Globus pallidus (tissue), 1 donor: Measurements from ENCODE around the gene MRPL16.
"Not testable (repeated sequence)": the region's sequence is repeated elsewhere in the genome, so short reads cannot be mapped to it uniquely, and the experiment has no call there.

Experiments used
- DNase-seq: peaks from one replicate; pipeline ENCODE4 v3.0.0-alpha.2; 2015; ENCODE audit warnings: low spot score

MRPL16 gene

DNA sequence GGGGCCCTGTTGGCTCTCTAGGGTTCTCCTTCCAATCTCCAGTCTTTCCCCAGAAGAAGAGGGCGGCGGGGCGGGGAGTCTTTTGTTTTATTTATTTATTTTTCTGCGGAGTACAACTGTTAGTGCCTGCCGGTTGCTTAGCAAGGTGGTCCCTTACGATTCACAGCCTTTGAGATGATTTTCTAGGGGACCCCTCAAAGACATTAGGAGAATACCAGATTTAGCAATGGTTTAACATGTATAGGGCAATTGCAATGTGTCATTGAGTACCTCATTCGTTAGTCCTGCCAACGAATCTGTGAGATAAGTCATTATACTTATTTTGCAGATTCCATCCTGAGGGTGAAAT is 307 bp upstream of the MRPL16 start:
- no peak for DNase-seq

DNA sequence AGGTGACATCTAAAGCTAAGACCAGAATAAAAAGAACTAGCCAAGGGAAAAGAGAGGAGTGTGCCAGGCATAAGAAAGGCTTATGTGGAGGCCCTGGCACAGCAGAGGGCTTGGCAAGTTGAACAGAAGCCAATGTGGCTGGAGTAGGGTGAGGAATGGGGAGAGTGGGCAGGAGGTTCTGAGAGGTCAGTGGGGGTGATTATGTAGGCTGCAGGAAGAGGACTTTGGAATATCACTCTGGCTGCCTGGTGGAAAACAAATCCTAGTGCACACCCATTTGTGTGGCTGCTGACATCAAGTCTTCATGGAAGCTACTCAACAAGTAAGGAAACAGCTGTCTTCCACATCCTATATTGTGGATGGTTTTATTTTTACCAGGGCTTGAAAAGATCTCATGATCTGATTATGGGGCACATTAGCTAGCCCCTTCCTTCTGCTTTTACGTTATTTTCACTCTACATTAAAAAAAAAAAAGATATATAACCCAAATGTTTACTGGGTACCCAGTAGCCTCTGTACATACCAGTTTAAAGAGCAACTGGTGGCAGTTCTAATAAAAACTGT is 3.4 kb downstream of the MRPL16 start:
- DNase-seq = no peak

- DNase-seq = no peak
These were observed 6.5 kb downstream of the MRPL16 start for GRCh38 chr11:59804061-59804460.

- peak; percentile 76 for DNase-seq
These were observed 7.9 kb downstream of the MRPL16 start for GRCh38 chr11:59802639-59803176.

- peak; percentile 76 for DNase-seq
These were observed 8.5 kb downstream of the MRPL16 start for GRCh38 chr11:59801981-59802638.

DNA sequence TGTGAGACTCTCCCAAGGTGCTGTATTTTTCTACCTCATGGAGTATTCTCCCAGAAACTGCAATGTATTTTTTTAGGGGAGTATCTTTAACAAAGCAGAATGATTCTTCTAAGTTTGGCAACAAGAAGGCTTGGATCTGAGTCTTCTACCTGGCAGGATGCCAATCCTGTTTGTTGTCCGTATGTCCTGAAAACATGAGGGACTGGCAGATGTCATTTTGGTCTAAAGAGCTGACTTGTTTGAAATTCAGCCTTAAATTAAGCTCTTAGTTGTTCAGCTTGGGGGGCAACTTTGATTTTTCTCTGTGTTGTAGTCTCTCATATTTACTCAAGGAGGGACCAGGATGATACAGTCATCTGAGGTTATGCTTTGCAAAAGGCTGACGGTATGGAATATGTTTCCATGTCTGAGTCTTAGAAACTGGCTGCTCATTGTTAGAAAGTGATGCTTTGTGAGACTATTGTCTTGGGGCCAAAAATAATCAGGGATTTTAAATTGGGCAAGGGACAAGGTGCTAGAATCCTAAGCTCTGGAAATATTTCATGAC is 9.3 kb downstream of the MRPL16 start:
- no peak for DNase-seq

DNA sequence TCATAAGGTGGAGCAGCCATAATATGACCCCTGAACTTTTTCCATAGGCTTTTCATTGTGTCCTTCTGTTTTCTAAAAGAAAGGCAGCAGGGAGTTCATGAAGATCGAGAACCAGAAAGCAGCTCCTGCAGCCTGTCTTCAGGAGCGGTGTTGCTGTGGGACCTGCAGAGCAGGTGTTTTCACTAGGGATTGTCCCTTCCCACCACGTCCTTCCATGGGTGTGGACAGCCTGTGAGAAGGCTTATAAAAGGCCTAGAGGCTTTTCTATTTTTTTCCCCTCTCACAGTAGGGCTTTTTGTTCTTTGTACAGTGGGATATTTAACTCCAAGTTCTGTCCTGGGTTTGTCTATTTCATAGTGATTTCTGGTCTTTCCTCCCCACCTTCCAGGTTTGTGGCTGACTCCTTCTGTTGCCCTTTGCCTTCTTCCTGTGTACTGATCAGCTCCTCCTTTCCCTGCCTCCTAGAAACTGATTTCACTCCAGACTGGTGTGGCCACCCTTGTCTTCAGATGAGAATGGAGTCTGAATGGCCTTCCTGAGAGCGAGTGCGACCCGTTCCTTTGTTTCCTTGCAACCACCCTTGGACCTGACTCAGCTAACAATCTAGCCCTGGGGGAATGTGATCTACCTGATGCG is 10.1 kb downstream of the MRPL16 start:
- DNase-seq = no peak

DNA sequence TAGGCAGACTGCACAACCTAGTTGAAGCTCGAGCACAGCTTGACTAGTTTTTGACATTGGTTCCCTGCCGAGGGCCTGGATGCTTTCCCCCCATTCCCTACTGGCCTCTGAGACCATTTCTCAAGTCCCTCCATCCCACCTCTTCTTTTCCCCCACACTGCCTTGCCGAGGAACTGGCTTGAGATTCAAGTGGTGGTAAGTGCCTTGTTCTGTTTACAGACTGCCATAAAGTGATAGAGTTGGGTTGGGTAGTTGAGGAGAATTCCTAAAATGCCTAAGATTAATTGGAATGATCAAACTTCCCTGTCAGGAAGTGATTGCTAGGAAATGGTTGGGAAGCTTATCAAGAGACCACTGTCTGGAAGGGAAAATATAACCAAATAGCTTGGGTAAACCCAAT is 16.2 kb downstream of the MRPL16 start:
- DNase-seq = no peak

- no peak for DNase-seq
These were observed 18.1 kb downstream of the MRPL16 start for GRCh38 chr11:59792507-59792906.

GRCh38 chr11:59791639-59792038 is 18.9 kb downstream of the MRPL16 start:
- DNase-seq = no peak

DNA sequence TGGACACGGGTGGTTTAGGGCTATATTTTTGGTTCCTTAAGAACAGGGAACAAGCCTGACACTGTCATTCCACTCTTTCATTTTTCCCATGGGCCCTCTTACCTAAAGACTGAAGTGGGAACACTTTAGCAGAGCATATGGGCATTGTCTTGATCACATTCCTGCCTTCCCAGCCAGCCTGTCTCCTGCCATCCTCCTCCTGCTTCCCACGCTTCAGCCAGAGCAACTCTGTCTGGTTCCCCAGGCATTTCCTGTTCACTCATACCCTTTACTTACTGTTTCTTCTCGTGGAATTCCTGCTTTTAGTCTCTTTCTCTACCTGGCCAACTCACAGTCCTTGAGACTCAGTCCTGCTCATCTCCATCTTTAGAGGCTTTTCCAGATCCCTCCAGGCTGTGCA is 22.8 kb downstream of the MRPL16 start:
- no peak for DNase-seq

DNA sequence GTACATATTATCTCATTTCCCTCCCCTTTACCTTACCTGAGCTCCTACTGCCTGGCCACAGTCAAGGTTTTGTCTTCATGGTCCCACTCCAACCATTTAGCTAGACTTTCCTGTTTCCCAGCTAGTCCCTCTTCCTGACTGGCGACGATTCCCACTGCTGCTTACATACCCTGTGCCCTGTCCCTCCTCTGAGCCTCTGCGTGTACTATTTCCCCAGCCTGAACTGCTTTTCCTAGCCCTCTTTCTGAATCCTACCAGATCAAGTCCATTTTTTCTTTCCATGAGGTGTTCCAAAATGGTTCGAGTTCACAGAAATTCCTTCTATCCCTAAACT is 23.4 kb downstream of the MRPL16 start:
- DNase-seq = no peak

GRCh38 chr11:59785818-59786217 is 24.8 kb downstream of the MRPL16 start:
- no peak for DNase-seq

DNA sequence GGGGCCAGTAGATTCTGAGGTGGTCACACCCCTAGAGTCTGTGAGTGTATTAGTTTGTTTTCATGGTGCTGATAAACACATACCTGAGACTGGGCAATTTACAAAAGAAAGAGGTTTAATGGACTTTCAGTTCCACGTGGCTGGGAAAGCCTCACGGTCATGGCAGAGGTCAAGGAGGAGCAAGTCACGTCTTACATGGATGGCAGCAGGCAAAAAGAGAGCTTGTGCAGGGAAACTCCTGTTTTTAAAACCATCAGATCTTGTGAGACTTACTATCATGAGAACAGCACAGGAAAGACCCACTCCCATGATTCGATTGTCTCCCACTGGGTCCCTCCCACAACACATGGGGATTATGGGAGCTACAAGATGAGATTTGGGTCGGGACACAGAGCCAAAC is 26.1 kb downstream of the MRPL16 start:
- not testable (repeated sequence) for DNase-seq

DNA sequence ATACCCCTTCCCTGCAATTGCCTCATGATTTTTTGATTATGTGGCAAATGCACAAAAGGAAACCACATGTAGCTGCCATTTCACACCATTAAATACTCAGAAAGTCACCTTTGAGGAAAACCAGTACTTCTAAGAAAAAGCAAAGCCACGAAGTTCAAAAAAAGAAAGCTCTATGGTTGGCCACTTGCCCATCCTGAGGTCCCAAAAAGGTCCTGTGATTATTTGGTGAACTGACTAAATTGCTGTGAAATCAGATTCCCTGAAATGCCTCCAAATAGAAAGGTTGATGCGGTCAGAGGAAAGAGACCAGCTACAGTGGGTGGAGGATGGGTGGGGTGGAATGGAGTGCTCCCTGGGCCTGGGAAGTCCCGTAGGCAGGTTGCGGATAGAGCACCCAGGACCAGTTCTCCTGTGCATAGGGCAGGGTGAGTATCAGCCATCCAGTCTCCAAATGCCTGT is 26.9 kb downstream of the MRPL16 start:
- DNase-seq = no peak

GRCh38 chr11:59782080-59782479 is 28.5 kb downstream of the MRPL16 start:
- DNase-seq = no peak

- no peak for DNase-seq
These were observed 31.1 kb downstream of the MRPL16 start for GRCh38 chr11:59779487-59779886.

- no peak for DNase-seq
These were observed 32.5 kb downstream of the MRPL16 start for GRCh38 chr11:59778122-59778521.

- no peak for DNase-seq
These were observed 33.5 kb downstream of the MRPL16 start for GRCh38 chr11:59777104-59777503.

- no peak for DNase-seq
These were observed 34.1 kb downstream of the MRPL16 start for GRCh38 chr11:59776210-59777066.

GRCh38 chr11:59773083-59773440 is 37.5 kb downstream of the MRPL16 start:
- no peak for DNase-seq

GRCh38 chr11:59771605-59772004 is 39.0 kb downstream of the MRPL16 start:
- no peak for DNase-seq
